ENCODE measurements around the gene BIN1. TPM values are rescaled to one million over a fixed set of nuclear protein-coding genes. Genes with fewer than 3 reads are reported as not detected.
A peak's percentile ranks its signal among the peaks of the same experiment; 100 is the strongest.

BIN1 gene, protein sequence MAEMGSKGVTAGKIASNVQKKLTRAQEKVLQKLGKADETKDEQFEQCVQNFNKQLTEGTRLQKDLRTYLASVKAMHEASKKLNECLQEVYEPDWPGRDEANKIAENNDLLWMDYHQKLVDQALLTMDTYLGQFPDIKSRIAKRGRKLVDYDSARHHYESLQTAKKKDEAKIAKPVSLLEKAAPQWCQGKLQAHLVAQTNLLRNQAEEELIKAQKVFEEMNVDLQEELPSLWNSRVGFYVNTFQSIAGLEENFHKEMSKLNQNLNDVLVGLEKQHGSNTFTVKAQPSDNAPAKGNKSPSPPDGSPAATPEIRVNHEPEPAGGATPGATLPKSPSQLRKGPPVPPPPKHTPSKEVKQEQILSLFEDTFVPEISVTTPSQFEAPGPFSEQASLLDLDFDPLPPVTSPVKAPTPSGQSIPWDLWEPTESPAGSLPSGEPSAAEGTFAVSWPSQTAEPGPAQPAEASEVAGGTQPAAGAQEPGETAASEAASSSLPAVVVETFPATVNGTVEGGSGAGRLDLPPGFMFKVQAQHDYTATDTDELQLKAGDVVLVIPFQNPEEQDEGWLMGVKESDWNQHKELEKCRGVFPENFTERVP
- total RNA-seq (2014; rRNA removed; shearing (Covaris generic); ENCODE audit: low replicate concordance) = 89.3 and 101 TPM in 2 replicates

DNA sequence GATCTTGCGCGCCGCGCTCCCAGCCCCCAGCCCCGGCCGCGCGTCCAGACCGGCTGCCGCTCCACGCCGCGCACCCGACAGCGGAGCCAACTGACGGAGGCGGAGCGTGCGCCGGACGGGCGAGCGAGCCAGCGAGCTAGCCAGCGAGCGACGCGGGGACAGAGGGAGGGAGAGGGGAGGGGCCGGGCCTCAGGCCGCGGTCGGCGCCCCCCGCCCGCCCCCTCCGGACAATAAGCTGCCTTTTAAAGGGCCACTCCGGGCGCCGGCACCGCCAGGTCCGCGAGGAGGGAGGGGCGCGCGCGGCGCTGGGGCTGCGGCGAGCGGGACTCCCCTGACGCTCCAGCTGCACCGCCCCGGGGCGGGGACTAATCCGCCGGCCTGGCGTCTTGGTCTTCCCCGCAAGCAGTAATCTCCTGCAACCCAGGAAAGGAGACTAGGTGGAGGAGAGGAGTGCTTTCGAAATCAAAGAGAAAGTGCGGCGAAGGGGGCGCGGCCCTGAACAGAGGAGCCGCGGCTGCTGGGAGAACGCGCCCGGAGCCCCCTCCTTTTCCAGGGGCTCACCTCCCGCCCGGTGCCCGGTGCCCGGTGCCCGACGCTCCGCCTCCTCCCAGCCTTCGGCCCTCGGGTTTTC is at the start of gene BIN1:
BIN1 (minus strand) TSS at position 164 of the 631 bp plus-strand sequence. CDS start 211 bp downstream, outside the sequence.
- in situ Hi-C loops (cut with HindIII; ENCODE audit: low pct_unique_long_range_greater_than_20kb, low sequenced_read_pairs) = no loop called here
- peak; percentile 94 for DNase-seq (ENCODE audit: low read depth)

DNA sequence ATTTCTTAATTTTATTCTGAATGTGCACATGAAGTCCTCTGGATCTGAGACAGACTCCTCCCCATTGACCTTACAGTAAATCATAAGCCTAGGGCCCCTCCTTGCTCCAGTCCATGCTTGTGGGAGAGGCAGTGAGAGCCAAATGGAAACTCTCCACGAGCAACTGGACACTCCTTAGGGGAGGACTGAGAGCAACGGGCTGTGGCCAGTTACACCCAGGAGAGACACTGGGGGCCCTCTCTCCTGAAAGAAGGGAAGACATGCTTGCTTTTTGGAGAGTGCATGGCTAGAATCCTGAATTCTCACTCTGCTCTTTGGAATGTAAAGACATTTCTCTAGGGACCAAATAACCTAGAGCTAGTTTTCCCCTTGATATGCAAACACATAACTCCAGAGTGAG is 49.0 kb upstream of the BIN1 start:
- peak; percentile 30 for DNase-seq (ENCODE audit: low read depth)
- in situ Hi-C loops (cut with HindIII; ENCODE audit: low pct_unique_long_range_greater_than_20kb, low sequenced_read_pairs) = no loop called here

DNA sequence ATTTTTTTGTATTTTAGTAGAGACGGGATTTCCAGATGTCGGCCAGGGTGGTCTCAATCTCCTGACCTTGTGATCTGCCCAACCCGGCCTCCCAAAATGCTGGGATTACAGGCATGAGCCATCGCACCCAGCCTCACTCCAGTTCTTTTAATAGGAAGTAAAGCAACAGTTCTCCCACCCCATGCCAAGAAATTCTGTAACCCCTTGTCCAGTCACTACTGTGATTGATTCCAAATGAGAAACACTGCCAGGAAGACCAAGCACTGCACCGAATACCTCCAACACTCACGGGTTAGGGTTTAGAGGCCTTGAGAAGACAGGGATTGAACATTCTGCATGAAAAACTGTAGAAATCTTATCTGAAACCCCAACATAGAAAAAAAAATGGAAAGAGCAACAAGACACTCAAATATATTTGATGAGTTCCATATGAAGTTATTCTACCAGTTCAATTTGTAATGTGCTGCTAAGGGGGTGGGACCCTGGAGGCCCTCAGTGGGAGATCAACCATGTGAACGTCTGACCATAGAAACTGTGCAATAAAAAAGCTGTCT is 48.2 kb upstream of the BIN1 start:
- DNase-seq (ENCODE audit: low read depth) = no peak

DNA sequence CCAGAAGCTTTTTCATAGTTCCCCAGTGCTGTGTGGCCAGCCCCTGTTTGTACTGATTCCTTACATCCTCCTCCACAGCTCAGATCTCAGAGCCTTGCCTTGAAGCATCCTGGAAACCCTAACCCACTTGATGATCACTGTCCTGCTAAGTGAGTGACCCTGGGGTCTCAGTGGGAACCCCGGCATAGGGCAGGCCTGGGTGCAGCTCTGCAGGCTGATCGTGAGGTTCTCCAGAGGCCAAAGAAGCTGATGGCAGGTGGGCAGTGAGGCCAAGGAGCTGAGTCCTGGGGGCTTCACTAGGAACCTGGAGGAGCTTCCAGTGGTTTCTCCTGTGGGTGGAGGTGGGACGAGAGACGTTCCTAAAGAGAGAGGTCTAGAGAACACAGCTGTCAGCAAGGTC is 47.4 kb upstream of the BIN1 start:
- no peak for DNase-seq (ENCODE audit: low read depth)
- in situ Hi-C loops (cut with HindIII; ENCODE audit: low pct_unique_long_range_greater_than_20kb, low sequenced_read_pairs) = no loop called here

More for the DNA sequence above, 48.2 kb upstream of the BIN1 start:
- in situ Hi-C loops (cut with HindIII; ENCODE audit: low pct_unique_long_range_greater_than_20kb, low sequenced_read_pairs) = no loop called here

DNA sequence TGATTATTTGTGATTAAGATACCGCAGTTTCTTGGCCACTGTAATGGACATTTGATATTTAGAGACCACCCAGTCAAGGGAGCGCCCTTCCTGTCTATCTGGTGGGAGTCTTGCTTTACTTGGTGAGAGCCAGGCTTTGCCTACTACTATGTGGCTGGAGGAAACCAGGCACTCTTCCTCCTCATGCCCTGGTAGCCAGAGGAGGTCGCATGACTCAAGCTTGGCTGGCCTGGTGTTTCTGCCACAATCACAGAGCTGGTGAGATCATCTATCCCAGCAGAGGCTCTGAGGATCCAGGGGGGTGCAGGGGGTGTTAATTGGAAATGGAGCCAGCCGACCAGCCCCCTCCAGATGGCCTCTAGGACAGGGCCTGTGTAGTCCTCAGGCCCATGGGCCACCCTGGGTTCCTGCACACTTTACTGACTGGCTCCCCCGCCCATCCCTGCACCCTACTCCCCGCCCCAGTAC is 46.8 kb upstream of the BIN1 start:
- peak; percentile 55 for DNase-seq (ENCODE audit: low read depth)
- in situ Hi-C loops (cut with HindIII; ENCODE audit: low pct_unique_long_range_greater_than_20kb, low sequenced_read_pairs) = no loop called here

DNA sequence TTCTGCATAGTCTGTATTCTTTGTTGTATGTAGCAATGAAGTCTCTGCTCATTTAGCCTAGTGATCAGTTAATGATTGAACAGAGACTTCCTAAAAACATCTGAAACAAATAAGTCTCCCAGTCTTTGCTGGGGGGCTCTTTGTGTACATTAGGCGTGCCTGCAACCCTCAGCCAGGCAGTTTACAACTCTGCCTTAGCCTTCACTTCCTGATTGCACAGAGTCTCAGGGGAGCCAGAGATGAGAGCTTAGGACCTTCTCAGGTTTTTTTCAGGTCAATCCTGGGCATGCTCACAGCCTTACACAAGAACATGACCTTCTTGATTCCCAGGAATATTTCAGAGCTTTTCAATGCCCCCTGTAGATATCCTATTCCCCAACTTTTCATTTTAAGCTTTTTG is 44.0 kb upstream of the BIN1 start:
- in situ Hi-C loops (cut with HindIII; ENCODE audit: low pct_unique_long_range_greater_than_20kb, low sequenced_read_pairs) = no loop called here
- DNase-seq (ENCODE audit: low read depth) = no peak

DNA sequence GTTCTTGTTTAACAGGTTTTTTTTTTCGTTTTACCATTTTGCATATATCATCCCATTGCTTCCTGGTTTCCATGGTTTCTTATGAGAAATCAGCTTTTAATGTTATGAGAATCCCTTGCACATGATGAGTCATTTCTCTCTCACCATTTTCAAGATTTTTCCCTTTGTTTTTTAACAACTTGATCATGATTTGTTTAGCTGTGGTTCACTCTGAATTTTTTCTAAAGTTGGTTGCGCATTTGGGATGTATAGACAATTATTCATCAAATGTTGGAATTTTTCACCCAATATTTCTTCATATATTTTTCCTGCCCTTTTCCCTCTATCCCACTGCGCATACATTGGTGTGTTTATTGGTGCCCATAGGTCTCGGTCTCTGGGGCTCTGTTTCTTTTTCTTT is 42.4 kb upstream of the BIN1 start:
- in situ Hi-C loops (cut with HindIII; ENCODE audit: low pct_unique_long_range_greater_than_20kb, low sequenced_read_pairs) = no loop called here
- DNase-seq (ENCODE audit: low read depth) = peak; percentile 30

DNA sequence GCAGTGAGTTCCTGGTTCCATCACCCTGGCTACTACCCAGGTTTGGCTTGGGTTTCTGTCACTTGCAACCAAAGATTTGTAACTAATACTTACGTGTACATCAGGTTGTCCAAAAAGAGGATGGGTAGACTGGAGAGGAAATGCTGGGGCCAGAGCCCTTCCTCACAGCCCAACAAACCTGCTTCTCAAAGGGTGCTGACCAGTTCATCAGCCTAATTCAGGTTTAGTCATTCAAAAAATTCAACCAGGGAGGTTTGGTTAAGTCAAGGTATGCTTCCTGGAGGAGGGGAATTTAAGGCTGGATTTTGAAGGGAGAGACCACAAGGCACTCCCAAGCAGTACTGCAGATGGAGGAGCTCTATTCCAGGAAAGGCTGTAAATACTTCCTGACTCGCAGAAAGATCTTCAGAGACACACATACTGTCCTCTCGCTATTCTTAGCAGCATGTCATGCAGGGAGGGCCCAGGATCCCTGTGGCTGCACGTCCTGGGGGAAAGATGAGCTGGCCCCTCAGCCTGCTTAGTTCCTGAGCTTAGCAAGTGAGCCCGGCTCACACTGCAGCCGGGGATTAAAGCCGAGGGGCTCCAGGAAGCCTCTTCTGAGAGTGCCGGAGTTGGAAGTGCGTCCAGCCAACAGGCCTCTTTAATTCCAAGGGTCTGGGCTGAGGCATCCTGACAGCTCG is 40.0 kb upstream of the BIN1 start:
- in situ Hi-C loops (cut with HindIII; ENCODE audit: low pct_unique_long_range_greater_than_20kb, low sequenced_read_pairs) = no loop called here
- no peak for DNase-seq (ENCODE audit: low read depth)

DNA sequence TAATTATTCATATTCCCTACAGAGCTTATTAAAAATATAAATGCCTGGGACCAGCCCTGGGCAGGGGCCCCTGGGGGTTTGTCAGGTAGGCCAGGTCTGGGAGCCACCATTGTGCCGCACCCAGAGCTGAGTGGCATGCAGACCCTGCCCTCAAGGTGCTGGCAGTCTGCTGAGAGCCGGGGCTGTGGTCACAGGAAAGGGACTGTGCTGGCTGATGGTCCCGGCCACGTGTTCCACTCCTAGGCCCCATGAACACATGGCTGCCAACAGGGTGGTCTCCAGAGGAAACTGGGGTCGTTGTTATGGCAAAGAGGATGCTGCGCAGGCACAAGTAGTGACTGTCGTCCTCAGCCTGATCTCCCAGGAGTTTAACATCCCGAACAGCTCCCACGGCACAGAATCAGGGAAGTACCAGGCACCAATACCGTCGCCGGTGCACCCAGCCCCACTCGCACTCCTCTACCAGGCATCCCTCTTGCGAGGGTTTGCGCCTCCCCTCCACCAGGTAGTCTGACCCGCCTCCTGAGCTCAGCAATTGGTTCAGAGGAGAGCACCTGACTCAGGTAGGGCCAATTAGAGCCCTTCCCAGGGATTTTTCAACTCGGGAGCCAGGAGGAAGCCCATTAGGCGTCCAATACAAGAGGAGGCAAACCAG is 39.2 kb upstream of the BIN1 start:
- in situ Hi-C loops (cut with HindIII; ENCODE audit: low pct_unique_long_range_greater_than_20kb, low sequenced_read_pairs) = no loop called here
- DNase-seq (ENCODE audit: low read depth) = no peak

DNA sequence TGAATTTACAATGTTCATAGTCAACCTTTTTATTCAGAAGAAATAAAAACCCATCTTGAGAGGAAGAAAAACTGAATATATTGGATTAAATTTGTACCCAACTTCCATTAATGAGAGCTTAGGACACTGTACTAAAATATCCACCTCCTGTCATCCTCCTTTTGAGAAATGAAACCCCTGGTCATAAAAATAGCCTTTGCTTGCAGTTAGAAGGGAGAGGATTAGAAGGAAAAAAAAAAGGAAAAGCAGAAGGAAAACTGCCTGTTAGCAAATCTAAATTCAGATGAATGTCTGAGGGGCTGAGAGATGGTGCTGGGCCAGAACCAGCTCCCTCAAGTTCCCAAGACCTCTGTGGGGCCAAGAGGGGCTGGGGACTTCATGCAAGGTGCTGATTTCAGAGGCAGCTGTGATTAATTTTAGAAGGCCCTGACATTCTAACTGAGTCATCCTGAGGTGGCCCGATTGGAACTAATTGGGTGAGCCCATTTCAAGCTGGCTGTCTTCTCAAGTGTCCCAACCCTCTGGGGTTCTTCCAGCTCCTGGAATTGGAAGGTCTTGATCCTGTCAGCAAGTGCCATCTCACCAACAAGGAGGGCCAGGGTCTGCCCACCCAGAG is 38.4 kb upstream of the BIN1 start:
- no peak for DNase-seq (ENCODE audit: low read depth)
- in situ Hi-C loops (cut with HindIII; ENCODE audit: low pct_unique_long_range_greater_than_20kb, low sequenced_read_pairs) = no loop called here

DNA sequence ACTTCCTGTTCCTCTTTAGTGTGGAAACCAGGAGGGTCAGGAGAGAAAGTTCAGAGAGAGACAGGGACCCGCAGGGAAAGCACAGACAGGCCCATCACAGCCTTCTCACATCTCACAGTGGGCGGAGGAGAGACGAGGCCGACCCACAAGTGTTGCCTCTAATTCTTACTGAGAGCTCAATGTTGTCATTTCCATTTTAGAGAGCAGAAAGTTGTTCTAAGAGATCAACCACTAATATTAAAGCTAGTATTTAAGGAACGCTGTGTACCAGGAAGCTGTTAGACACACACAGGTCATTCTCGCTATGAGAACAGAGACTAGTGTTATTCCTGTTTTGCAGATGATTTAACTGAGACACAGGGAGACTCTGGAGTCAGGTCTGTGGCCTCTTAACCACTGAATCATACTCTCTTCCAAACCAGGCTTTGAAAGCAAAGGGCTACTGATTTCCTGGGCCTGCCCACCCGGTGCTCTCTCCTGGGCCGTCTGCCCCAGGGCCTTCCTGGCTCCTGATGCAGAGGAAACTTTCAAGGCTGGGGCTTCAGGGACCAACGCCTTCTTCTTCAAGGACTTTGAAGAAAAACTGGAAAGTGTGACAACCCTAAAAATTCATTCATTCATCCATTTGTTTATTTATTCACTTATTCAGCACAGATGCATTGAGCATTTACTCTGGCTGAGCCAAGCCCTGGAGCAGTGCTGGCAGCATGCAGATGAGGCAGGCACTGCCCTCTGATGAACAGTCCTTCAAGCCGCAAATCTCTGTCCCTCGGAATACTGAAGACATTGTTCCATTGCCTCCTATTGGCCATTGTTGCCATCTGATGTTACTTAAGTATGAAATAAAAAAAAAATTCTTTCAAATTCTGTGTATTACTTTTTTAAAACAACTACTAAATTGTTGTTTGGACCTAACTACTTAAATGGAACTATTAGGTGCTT is 37.2 kb upstream of the BIN1 start:
- DNase-seq (ENCODE audit: low read depth) = no peak
- in situ Hi-C loops (cut with HindIII; ENCODE audit: low pct_unique_long_range_greater_than_20kb, low sequenced_read_pairs) = no loop called here

DNA sequence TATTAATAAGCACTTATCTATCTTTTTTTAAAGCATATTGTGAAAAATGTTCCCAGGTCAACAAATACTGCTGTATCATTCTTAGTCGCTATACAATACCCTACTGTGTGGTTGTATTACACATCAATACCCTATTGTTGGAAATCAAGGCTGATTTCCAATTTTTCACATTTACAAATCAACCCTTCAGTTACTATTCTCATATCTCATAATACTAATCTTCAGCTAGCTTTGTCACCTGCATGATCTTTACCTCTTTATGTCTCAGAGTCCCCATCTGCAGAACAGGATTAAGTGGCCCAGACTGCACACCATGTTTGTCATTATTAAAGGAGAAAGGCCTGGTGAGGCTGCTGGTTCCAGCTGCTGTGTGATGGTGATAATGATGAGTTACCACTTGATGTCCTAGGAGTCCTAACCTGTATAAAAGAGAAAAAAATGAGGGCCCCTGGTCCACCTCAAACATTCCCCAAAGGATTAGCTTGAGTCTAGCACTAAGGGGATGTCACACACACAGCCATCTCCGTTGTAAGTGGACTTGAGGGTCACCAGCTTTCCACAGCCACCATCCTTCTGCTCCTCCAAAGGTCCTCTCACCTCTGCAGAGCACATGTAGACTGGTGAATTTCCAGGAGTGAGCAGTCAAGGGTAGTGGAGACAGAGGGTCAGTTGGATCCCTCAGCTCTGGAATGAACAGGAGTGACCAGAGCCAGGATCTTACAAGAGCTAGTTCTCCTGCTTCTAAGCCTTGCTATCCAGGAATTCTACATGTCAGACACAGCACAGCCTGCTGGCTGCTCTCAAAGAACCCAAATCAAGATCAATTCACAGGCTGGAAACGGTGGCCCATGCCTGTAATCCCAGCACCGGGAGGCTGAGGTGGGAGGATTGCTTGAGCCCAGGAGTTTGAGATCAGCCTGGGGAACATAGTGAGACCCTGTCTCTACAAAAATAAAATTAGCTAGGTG is 36.0 kb upstream of the BIN1 start:
- in situ Hi-C loops (cut with HindIII; ENCODE audit: low pct_unique_long_range_greater_than_20kb, low sequenced_read_pairs) = no loop called here
- no peak for DNase-seq (ENCODE audit: low read depth)

DNA sequence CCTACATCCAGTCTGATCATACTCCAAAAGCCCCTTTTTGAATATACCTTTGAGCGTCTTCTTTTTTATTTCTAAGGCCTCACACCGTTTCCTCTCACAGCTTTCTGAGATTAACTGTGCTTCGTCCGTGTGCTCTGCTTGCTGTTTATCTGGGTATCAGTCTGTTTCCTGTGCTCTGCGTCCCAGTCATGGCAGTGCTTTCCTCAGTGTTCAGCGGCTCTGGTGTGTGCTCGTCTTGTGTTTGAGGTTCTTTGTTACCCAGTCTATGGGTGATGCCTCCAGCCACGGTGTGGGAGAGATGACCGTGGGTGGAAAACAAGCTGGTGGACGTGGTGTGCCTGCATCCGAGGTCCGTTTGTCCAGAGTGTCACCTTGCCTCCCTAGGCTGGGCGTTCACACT is 33.6 kb upstream of the BIN1 start:
- no peak for DNase-seq (ENCODE audit: low read depth)
- in situ Hi-C loops (cut with HindIII; ENCODE audit: low pct_unique_long_range_greater_than_20kb, low sequenced_read_pairs) = no loop called here

DNA sequence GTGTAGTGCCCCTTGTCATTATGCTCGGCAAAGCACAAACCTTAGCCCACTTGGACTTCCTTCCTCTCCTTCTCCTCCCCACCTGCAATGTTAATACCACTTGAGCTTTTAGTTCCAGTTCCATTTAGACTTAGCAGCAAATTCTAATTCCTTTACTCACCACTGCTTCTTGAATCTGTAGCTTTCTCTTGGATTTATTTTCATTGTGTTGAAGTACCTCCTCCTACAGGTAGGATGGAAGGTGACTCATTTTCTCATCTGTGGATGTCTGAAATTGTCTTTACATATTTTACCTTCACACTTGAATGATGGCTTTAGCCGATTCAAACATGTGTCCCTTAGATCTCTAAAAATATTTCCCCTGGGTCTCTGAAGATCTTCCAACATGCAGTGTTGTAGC is 32.8 kb upstream of the BIN1 start:
- in situ Hi-C loops (cut with HindIII; ENCODE audit: low pct_unique_long_range_greater_than_20kb, low sequenced_read_pairs) = no loop called here

DNA sequence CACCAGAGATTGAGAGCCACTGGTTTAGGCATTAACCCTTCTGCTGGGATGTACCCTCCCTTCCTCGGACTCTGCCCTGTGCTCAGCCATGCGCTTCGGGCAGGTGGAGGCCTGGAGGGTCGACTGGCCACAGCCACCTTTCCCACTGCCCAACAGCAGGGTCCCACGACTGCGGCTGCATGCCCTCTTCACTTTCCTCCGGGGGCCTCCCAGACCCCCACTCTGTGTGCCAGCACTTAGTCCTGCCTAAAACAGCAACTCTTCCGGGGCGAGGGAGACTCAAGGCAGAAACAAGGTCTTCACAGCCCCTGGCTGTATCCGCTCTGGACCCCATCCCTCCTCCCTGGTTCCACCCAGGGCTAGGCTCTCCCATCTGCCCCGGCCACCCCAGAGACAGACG is 31.3 kb upstream of the BIN1 start:
- DNase-seq (ENCODE audit: low read depth) = no peak
- in situ Hi-C loops (cut with HindIII; ENCODE audit: low pct_unique_long_range_greater_than_20kb, low sequenced_read_pairs) = no loop called here

More for the DNA sequence above, 32.8 kb upstream of the BIN1 start:
- no peak for DNase-seq (ENCODE audit: low read depth)

DNA sequence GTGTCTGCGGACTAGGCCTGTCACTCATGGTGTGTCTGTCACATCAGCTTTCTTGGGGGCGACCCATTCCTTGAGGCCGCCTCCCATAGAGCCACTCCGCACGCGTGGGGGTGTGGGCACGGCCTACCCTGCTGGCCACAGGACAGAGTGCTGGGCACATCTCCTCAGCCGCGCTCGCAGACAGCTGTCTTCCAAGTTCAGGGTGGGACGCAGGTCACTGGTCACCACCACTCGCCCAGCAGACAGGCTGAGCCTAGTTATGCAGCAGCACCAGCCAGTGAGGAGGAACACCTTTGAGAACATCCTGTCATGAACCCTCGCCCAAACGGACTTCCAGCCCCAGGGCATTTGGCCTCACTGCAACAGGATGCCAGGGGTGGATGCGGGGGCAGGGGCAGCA is 30.8 kb upstream of the BIN1 start:
- DNase-seq (ENCODE audit: low read depth) = no peak
- in situ Hi-C loops (cut with HindIII; ENCODE audit: low pct_unique_long_range_greater_than_20kb, low sequenced_read_pairs) = no loop called here

All from Caki2 (cell line).